Measurements from ENCODE around the gene C5. TPM values are rescaled to one million over a fixed set of nuclear protein-coding genes. Genes with fewer than 3 reads are reported as not detected.

Gene C5
- total RNA-seq, 2 donors from 2014 or later, result 3.5 to 11.1 TPM

DNA sequence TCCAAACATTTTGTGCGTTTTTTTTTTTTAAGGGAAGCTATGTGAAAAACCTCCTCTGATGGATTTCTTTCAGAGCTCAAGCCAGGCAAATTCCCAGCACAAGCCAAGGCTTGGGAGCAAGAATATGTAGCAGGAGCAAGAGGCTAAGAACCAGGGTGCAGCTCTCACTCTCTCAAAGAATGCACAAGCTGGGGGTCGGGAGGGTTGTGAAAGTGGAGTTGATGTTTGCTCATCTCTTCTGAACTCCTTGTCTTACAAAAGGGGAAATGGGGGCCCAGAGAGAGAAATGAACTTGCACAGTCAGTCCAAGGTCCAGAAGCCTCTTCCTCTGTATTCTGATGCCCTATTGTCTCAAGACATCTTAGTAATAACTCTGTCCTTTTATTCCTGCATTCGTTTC is 115.8 kb downstream of the C5 start:
- Histone ChIP-seq H3K27me3 (replicated peaks; ENCODE audit: insufficient read depth) (no peaks in the 10 kb centered on the region), H3K27ac (peak overlapping the region; percentile 80 to 84), H3K9me3 (no peaks in the 10 kb centered on the region), H3K4me3 (no peak overlapping the region), H3K4me1 (replicated peaks) (peaks cover 16% of the 10 kb centered on the region), H3K36me3 (no peaks in the 10 kb centered on the region)
- DNase-seq (ENCODE audit: low spot score), result no peak
- no peak for TF ChIP-seq POLR2A (IDR thresholded peaks at IDR 0.05)
- no peak for TF ChIP-seq CTCF (IDR thresholded peaks at IDR 0.05)
- TF ChIP-seq POLR2AphosphoS5 (IDR thresholded peaks at IDR 0.05), result no peak
- intact Hi-C loops (cut with DNase I), result loop anchor here (10.0 kb wide), 2 partner anchors 141 to 179 kb away; partner anchors contain the start of gene CNTRL
- 11% methylated on average over 3 of the region's 3 CpGs for WGBS

GRCh38 chr9:120933310-120934055 is 116.6 kb downstream of the C5 start:
- no peaks in the 10 kb centered on the region for H3K9me3 ChIP-seq
- H3K27ac ChIP-seq, result peak overlapping the region in 1 of 2 donors; percentile 80
- H3K4me3 ChIP-seq, result no peak overlapping the region
- 81% methylated on average over 8 of the region's 8 CpGs for WGBS
- H3K4me1 ChIP-seq (replicated peaks), result peaks cover 16% of the 10 kb centered on the region
- TF ChIP-seq POLR2A (IDR thresholded peaks at IDR 0.05) (no peak), CTCF (IDR thresholded peaks at IDR 0.05) (no peak), POLR2AphosphoS5 (IDR thresholded peaks at IDR 0.05) (no peak)
- intact Hi-C loops (cut with DNase I), result loop anchor here (10.0 kb wide), 2 partner anchors 141 to 179 kb away; partner anchors contain the start of gene CNTRL
- no peaks in the 10 kb centered on the region for H3K27me3 ChIP-seq (replicated peaks; ENCODE audit: insufficient read depth)
- no peaks in the 10 kb centered on the region for H3K36me3 ChIP-seq
- DNase-seq (ENCODE audit: low spot score), result no peak

GRCh38 chr9:120932086-120932823 is 117.8 kb downstream of the C5 start:
- intact Hi-C loops (cut with DNase I), result loop anchor here (10.0 kb wide), 2 partner anchors 143 to 177 kb away; partner anchors contain the start of gene CNTRL
- peak overlapping the region; percentile 39 to 47 for H3K27ac ChIP-seq
- H3K9me3 ChIP-seq, result no peaks in the 10 kb centered on the region
- TF ChIP-seq POLR2AphosphoS5 (IDR thresholded peaks at IDR 0.05) (no peak), POLR2A (IDR thresholded peaks at IDR 0.05) (no peak), CTCF (IDR thresholded peaks at IDR 0.05) (no peak)
- H3K4me1 ChIP-seq (replicated peaks), result peaks cover 16% of the 10 kb centered on the region
- 78% methylated on average over 6 of the region's 6 CpGs for WGBS
- H3K27me3 ChIP-seq (replicated peaks; ENCODE audit: insufficient read depth), result no peaks in the 10 kb centered on the region
- H3K36me3 ChIP-seq, result no peaks in the 10 kb centered on the region
- DNase-seq (ENCODE audit: low spot score), result no peak
- no peak overlapping the region for H3K4me3 ChIP-seq

GRCh38 chr9:120931231-120932085 is 118.6 kb downstream of the C5 start:
- 50% methylated on average over 4 of the region's 4 CpGs for WGBS
- intact Hi-C loops (cut with DNase I), result loop anchor here (10.0 kb wide), 2 partner anchors 143 to 177 kb away; partner anchors contain the start of gene CNTRL
- Histone ChIP-seq H3K4me1 (replicated peaks) (peaks cover 16% of the 10 kb centered on the region), H3K27ac (peak overlapping the region; percentile 39 to 47), H3K9me3 (no peaks in the 10 kb centered on the region), H3K36me3 (no peaks in the 10 kb centered on the region), H3K27me3 (replicated peaks; ENCODE audit: insufficient read depth) (no peaks in the 10 kb centered on the region), H3K4me3 (no peak overlapping the region)
- DNase-seq (ENCODE audit: low spot score), result no peak
- peak; percentile 19 for TF ChIP-seq POLR2AphosphoS5 (IDR thresholded peaks at IDR 0.05)
- TF ChIP-seq CTCF (IDR thresholded peaks at IDR 0.05), result no peak
- TF ChIP-seq POLR2A (IDR thresholded peaks at IDR 0.05), result no peak
